ENCODE results near the gene SIGMAR1. TPM values are rescaled to one million over a fixed set of nuclear protein-coding genes. Genes with fewer than 3 reads are reported as not detected.

The SIGMAR1 gene
- total RNA-seq, 4 donors from 2014 or later, result 34.1 to 55.2 (median 51.3) TPM

DNA sequence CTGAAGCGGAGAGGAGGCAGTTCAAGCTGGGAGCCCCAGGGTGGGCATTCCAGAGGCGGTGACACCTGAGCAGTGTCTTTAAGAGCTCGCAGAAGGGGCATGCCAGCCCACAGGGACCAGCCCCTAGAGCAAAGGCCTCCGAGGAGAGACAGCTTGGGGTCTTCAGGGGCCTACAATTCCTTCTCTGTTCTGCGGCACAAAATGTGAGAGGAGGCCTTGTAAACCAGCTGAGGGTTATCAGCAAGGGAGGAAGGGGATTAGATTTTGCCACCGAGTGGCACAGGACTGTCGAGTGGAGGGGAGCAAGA lies 505 bp upstream of the SIGMAR1 start:
- H3K36me3 ChIP-seq, result no peaks in the 10 kb centered on the region
- no peaks in the 10 kb centered on the region for H3K9me3 ChIP-seq
- no peaks in the 10 kb centered on the region for H3K27me3 ChIP-seq
- intact Hi-C loops (cut with DNase I; ENCODE audit: low total_unique reads), result no loop called here
- H3K4me3 ChIP-seq, result peak overlapping the region; percentile 63 to 79
- H3K27ac ChIP-seq, result peak overlapping the region; percentile 81 to 82
- H3K4me1 ChIP-seq, result no peaks in the 10 kb centered on the region
- no peak for TF ChIP-seq POLR2A (IDR thresholded peaks at IDR 0.05)
- TF ChIP-seq, protein P1, sequence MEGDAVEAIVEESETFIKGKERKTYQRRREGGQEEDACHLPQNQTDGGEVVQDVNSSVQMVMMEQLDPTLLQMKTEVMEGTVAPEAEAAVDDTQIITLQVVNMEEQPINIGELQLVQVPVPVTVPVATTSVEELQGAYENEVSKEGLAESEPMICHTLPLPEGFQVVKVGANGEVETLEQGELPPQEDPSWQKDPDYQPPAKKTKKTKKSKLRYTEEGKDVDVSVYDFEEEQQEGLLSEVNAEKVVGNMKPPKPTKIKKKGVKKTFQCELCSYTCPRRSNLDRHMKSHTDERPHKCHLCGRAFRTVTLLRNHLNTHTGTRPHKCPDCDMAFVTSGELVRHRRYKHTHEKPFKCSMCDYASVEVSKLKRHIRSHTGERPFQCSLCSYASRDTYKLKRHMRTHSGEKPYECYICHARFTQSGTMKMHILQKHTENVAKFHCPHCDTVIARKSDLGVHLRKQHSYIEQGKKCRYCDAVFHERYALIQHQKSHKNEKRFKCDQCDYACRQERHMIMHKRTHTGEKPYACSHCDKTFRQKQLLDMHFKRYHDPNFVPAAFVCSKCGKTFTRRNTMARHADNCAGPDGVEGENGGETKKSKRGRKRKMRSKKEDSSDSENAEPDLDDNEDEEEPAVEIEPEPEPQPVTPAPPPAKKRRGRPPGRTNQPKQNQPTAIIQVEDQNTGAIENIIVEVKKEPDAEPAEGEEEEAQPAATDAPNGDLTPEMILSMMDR (IDR thresholded peaks at IDR 0.05), result no peak
- DNase-seq, result no peak

DNA sequence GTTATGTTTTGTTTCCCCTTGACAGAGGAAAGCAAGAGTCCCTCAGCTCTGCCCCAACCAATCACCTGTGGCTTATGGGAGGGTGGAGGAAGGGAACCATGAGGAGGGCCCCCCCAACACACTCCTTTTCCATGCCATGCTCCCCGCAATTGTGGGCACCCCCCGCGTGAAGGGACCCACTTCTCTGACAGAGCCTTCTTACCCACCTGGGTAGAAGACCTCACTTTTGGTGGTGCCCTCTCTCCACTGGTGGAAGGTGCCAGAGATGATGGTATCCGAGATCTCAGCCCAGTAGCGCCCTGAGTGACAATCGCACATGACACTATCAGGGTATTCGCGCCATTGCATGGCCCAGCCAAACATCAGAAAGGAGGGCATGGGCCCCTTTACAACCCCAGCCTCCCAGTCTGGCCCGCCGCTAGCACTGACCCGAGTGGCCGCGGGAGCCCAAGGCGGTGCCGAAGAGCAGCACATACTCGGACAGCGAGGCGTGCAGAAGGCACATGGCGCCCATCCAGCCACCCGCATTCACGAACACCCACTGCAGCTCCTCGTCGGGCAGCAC lies 714 bp downstream of the SIGMAR1 start:
- H3K36me3 ChIP-seq, result no peaks in the 10 kb centered on the region
- peak overlapping the region; percentile 81 to 82 for H3K27ac ChIP-seq
- no peaks in the 10 kb centered on the region for H3K4me1 ChIP-seq
- intact Hi-C loops (cut with DNase I; ENCODE audit: low total_unique reads), result no loop called here
- no peaks in the 10 kb centered on the region for H3K27me3 ChIP-seq
- TF ChIP-seq, protein P1 (IDR thresholded peaks at IDR 0.05), result no peak
- TF ChIP-seq POLR2A (IDR thresholded peaks at IDR 0.05), result no peak
- DNase-seq, result no peak
- H3K4me3 ChIP-seq, result peak overlapping the region; percentile 63 to 79
- no peaks in the 10 kb centered on the region for H3K9me3 ChIP-seq

DNA sequence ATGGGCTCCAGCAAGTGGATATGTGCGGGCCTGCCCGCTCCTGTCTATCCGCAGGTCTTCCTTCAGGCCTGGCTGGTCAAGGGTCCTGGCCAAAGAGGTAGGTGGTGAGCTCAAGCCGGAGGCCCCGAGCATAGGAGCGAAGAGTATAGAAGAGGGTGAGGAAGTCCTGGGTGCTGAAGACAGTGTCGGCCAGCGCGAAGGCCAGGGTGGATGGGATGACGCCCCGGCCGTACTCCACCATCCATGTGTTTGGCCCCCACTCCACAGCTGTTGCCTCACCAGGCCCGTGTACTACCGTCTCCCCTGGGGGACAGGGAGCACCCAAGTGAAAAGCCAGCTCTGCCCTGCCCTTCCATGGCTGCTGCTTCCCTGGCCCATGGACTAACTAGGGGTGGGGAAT lies 2.0 kb downstream of the SIGMAR1 start:
- TF ChIP-seq, protein P1 (IDR thresholded peaks at IDR 0.05), result no peak
- TF ChIP-seq POLR2A (IDR thresholded peaks at IDR 0.05), result no peak
- Histone ChIP-seq H3K36me3 (no peaks in the 10 kb centered on the region), H3K27ac (no peak overlapping the region), H3K4me1 (no peaks in the 10 kb centered on the region), H3K27me3 (no peaks in the 10 kb centered on the region), H3K9me3 (no peaks in the 10 kb centered on the region), H3K4me3 (no peak overlapping the region)
- intact Hi-C loops (cut with DNase I; ENCODE audit: low total_unique reads), result no loop called here
- no peak for DNase-seq

DNA sequence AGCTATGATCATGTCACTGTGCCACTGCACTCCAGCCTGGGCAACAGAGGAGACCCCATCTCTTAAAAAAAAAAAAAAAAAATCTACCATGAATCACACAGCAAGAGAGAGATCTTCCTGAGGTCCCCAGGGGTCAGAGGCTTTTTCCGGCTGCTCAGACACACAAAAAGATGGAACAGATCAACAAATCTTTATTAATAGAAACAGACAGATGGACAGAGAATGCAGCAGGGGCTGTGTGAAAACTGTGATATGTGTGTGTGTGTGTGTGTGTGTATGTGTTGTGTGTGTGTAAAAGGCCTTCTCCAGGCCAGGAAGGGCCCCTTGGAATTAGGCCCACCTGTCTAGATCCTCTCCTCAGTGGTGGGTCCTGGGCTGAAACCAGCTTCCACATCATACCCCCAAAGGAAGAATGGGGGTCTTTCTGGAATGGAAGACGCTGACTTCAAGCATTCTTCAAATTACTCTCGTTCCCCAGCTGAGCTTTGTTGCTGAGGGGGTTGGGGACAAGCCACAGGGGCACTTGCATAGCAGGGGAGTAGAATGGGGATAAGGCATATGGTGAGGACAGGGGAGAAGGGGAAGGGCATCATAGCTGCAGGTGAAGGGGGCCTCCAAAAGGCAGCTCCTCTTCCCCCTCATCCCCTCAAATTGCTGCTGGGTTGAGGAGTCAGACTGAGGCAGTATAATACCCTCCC lies 2.9 kb downstream of the SIGMAR1 start:
- H3K4me3 ChIP-seq, result no peak overlapping the region
- peaks cover 0 to 1% of the 10 kb centered on the region in 2 donors for H3K27me3 ChIP-seq
- intact Hi-C loops (cut with DNase I; ENCODE audit: low total_unique reads), result no loop called here
- H3K9me3 ChIP-seq, result no peaks in the 10 kb centered on the region
- DNase-seq, result no peak
- H3K4me1 ChIP-seq, result no peaks in the 10 kb centered on the region
- no peak overlapping the region for H3K27ac ChIP-seq
- H3K36me3 ChIP-seq, result no peaks in the 10 kb centered on the region
- TF ChIP-seq, protein P1 (IDR thresholded peaks at IDR 0.05), result no peak

DNA sequence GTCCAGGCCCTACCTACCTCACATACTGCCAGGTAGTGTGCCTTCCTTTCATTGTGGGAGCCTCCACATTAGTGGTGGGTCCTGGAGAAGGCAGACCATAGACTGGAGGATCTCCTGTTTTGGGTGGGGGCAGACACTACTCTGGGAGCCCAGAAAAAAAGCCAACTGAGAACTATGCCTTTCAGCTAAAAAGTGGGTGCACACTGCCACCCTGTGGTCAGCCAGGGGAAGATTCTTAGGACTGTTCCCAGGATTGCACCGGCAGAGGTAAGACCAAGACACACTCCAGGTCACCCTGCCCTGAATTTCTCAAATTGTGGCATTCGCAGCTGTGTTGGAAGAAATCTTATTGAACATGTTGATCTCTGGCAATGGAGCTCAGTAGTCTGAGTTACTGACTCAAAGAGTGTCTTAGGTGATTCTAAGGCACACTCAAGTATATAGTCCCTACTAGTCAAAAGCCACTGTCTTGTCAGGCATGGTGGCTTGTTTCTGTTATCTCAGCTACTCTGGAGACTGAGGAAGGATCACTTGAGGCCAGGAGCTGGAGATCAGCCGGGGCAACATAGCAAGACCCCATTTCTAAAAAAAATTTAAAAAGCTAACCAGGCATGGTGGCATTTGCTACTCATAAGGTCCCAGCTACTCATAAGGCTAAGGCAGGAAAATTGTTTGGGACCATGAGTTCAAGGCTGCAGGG lies 3.6 kb downstream of the SIGMAR1 start:
- H3K27me3 ChIP-seq, result peaks cover 0 to 7% of the 10 kb centered on the region in 2 donors
- H3K4me1 ChIP-seq, result no peaks in the 10 kb centered on the region
- H3K27ac ChIP-seq, result no peak overlapping the region
- intact Hi-C loops (cut with DNase I; ENCODE audit: low total_unique reads), result no loop called here
- no peaks in the 10 kb centered on the region for H3K36me3 ChIP-seq
- peak; percentile 52 to 68 for DNase-seq
- TF ChIP-seq, protein P1 (IDR thresholded peaks at IDR 0.05), result peak; percentile 69 to 87 (median 83)
- no peak for TF ChIP-seq POLR2A (IDR thresholded peaks at IDR 0.05)
- H3K4me3 ChIP-seq, result no peak overlapping the region
- no peaks in the 10 kb centered on the region for H3K9me3 ChIP-seq

Data from uterus (tissue), 4 donors.